Measurements from ENCODE around the gene MAP3K14. TPM values are rescaled to one million over a fixed set of nuclear protein-coding genes. Genes with fewer than 3 reads are reported as not detected.

The MAP3K14 gene
- total RNA-seq, 1 donor from 2014 or later: 9.8 TPM

GRCh38 chr17:45264988-45265387 lies 51.8 kb downstream of the MAP3K14 start:
- no peak overlapping the region for H3K27ac Mint-ChIP-seq
- DNase-seq (ENCODE audit: low spot score in 2 of 2, unreplicated experiment in 2 of 2): no peak
- no peaks in the 10 kb centered on the region for H3K9me3 Mint-ChIP-seq
- H3K27me3 Mint-ChIP-seq (ENCODE audit: low read depth): no peaks in the 10 kb centered on the region
- TF ChIP-seq CTCF (IDR thresholded peaks at IDR 0.05; ENCODE audit: unreplicated experiment): no peak
- H3K4me1 Mint-ChIP-seq: peaks cover 3% of the 10 kb centered on the region
- H3K36me3 Mint-ChIP-seq: peaks cover 14% of the 10 kb centered on the region
- no peak overlapping the region for H3K4me3 Mint-ChIP-seq

GRCh38 chr17:45264430-45264829 lies 52.4 kb downstream of the MAP3K14 start:
- Mint-ChIP-seq H3K4me1 (peaks cover 3% of the 10 kb centered on the region), H3K9me3 (no peaks in the 10 kb centered on the region), H3K4me3 (no peak overlapping the region), H3K27me3 (ENCODE audit: low read depth) (no peaks in the 10 kb centered on the region), H3K36me3 (peaks cover 10% of the 10 kb centered on the region), H3K27ac (no peak overlapping the region)
- no peak for DNase-seq (ENCODE audit: low spot score in 2 of 2, unreplicated experiment in 2 of 2)
- TF ChIP-seq CTCF (IDR thresholded peaks at IDR 0.05; ENCODE audit: unreplicated experiment): no peak

GRCh38 chr17:45263477-45263860 lies 53.4 kb downstream of the MAP3K14 start:
- no peak for TF ChIP-seq CTCF (IDR thresholded peaks at IDR 0.05; ENCODE audit: unreplicated experiment)
- Mint-ChIP-seq H3K36me3 (peaks cover 7% of the 10 kb centered on the region), H3K9me3 (no peaks in the 10 kb centered on the region), H3K27me3 (ENCODE audit: low read depth) (no peaks in the 10 kb centered on the region), H3K4me3 (no peak overlapping the region), H3K27ac (no peak overlapping the region), H3K4me1 (peaks cover 3% of the 10 kb centered on the region)
- no peak for DNase-seq (ENCODE audit: low spot score in 2 of 2, unreplicated experiment in 2 of 2)

- H3K27me3 Mint-ChIP-seq (ENCODE audit: low read depth): no peaks in the 10 kb centered on the region
These were observed 54.0 kb downstream of the MAP3K14 start for GRCh38 chr17:45262516-45263476.

More at GRCh38 chr17:45262516-45263476, 54.0 kb downstream of the MAP3K14 start:
- H3K36me3 Mint-ChIP-seq: peaks cover 7% of the 10 kb centered on the region
- H3K27ac Mint-ChIP-seq: no peak overlapping the region
- no peak for TF ChIP-seq CTCF (IDR thresholded peaks at IDR 0.05; ENCODE audit: unreplicated experiment)
- H3K4me1 Mint-ChIP-seq: peaks cover 3% of the 10 kb centered on the region
- H3K4me3 Mint-ChIP-seq: peak overlapping the region; percentile 70
- no peak for DNase-seq (ENCODE audit: low spot score in 2 of 2, unreplicated experiment in 2 of 2)
- H3K9me3 Mint-ChIP-seq: no peaks in the 10 kb centered on the region
